Measurements from ENCODE around the gene PPP1R37.

Gene PPP1R37

GRCh38 chr19:45147835-45148676, 55.1 kb downstream of the PPP1R37 start:
- Histone ChIP-seq H3K18ac (ENCODE audit: low read length) (no peak overlapping the region), H3K9ac (ENCODE audit: low read length) (no peak overlapping the region), H3K79me2 (ENCODE audit: control insufficient read depth, insufficient read depth, low read length) (no peaks in the 10 kb centered on the region), H3K56ac (ENCODE audit: low read length) (no peak overlapping the region), H2BK5ac (ENCODE audit: low read length) (no peak overlapping the region), H3K4me3 (ENCODE audit: low read length) (no peak overlapping the region), H3K36me3 (ENCODE audit: control insufficient read depth, insufficient read depth, low read length) (peaks cover under 1% of the 10 kb centered on the region), H2BK15ac (replicated peaks; ENCODE audit: low read depth) (no peak overlapping the region), H3K79me1 (ENCODE audit: low read length) (no peaks in the 10 kb centered on the region), H4K5ac (ENCODE audit: low read length) (no peak overlapping the region), H2BK120ac (ENCODE audit: low read depth, low read length) (no peak overlapping the region), H3K27me3 (ENCODE audit: insufficient read depth, low read length, poor library complexity) (no peaks in the 10 kb centered on the region), H3K4me2 (ENCODE audit: low read length) (no peak overlapping the region), H2AK5ac (ENCODE audit: low read length) (no peak overlapping the region), H4K8ac (ENCODE audit: low read depth, low read length) (no peak overlapping the region), H3K23ac (ENCODE audit: low read length) (no peak overlapping the region), H3K4ac (ENCODE audit: low read depth, low read length) (no peak overlapping the region), H3K4me1 (ENCODE audit: control insufficient read depth, low read depth, low read length) (no peaks in the 10 kb centered on the region), H3K27ac (ENCODE audit: low read depth, low read length) (no peak overlapping the region)
- DNase-seq, result peak; percentile 63
- WGBS (ENCODE audit: extremely low coverage, insufficient coverage, low lambda C conversion rate), result no CpG with 5 or more reads among the region's 18 CpGs

GRCh38 chr19:45149129-45149528, 56.1 kb downstream of the PPP1R37 start:
- Histone ChIP-seq H3K36me3 (ENCODE audit: control insufficient read depth, insufficient read depth, low read length) (no peaks in the 10 kb centered on the region), H3K27me3 (ENCODE audit: insufficient read depth, low read length, poor library complexity) (peaks cover 5% of the 10 kb centered on the region), H3K9ac (ENCODE audit: low read length) (no peak overlapping the region), H3K27ac (ENCODE audit: low read depth, low read length) (no peak overlapping the region), H3K23ac (ENCODE audit: low read length) (no peak overlapping the region), H3K4me3 (ENCODE audit: low read length) (no peak overlapping the region), H4K8ac (ENCODE audit: low read depth, low read length) (no peak overlapping the region), H2BK120ac (ENCODE audit: low read depth, low read length) (no peak overlapping the region), H3K4ac (ENCODE audit: low read depth, low read length) (no peak overlapping the region), H3K4me2 (ENCODE audit: low read length) (no peak overlapping the region), H4K5ac (ENCODE audit: low read length) (no peak overlapping the region), H3K4me1 (ENCODE audit: control insufficient read depth, low read depth, low read length) (no peaks in the 10 kb centered on the region), H2AK5ac (ENCODE audit: low read length) (no peak overlapping the region), H3K79me2 (ENCODE audit: control insufficient read depth, insufficient read depth, low read length) (no peaks in the 10 kb centered on the region), H2BK15ac (replicated peaks; ENCODE audit: low read depth) (no peak overlapping the region), H3K18ac (ENCODE audit: low read length) (no peak overlapping the region), H2BK5ac (ENCODE audit: low read length) (no peak overlapping the region), H3K56ac (ENCODE audit: low read length) (no peak overlapping the region), H3K79me1 (ENCODE audit: low read length) (no peaks in the 10 kb centered on the region)
- no CpG with 5 or more reads among the region's 9 CpGs for WGBS (ENCODE audit: extremely low coverage, insufficient coverage, low lambda C conversion rate)
- no peak for DNase-seq

- H2BK15ac ChIP-seq (replicated peaks; ENCODE audit: low read depth), result no peak overlapping the region
- H4K5ac ChIP-seq (ENCODE audit: low read length), result no peak overlapping the region
- DNase-seq, result no peak
- H3K18ac ChIP-seq (ENCODE audit: low read length), result no peak overlapping the region
- H3K79me1 ChIP-seq (ENCODE audit: low read length), result no peaks in the 10 kb centered on the region
- no peak overlapping the region for H2BK120ac ChIP-seq (ENCODE audit: low read depth, low read length)
- H2AK5ac ChIP-seq (ENCODE audit: low read length), result no peak overlapping the region
- no peak overlapping the region for H3K4ac ChIP-seq (ENCODE audit: low read depth, low read length)
- no peak overlapping the region for H3K4me2 ChIP-seq (ENCODE audit: low read length)
- H3K56ac ChIP-seq (ENCODE audit: low read length), result no peak overlapping the region
- H3K27ac ChIP-seq (ENCODE audit: low read depth, low read length), result no peak overlapping the region
- no peaks in the 10 kb centered on the region for H3K36me3 ChIP-seq (ENCODE audit: control insufficient read depth, insufficient read depth, low read length)
- no peak overlapping the region for H3K23ac ChIP-seq (ENCODE audit: low read length)
- no peaks in the 10 kb centered on the region for H3K79me2 ChIP-seq (ENCODE audit: control insufficient read depth, insufficient read depth, low read length)
- no peaks in the 10 kb centered on the region for H3K4me1 ChIP-seq (ENCODE audit: control insufficient read depth, low read depth, low read length)
- peaks cover 5% of the 10 kb centered on the region for H3K27me3 ChIP-seq (ENCODE audit: insufficient read depth, low read length, poor library complexity)
- H4K8ac ChIP-seq (ENCODE audit: low read depth, low read length), result no peak overlapping the region
- H3K4me3 ChIP-seq (ENCODE audit: low read length), result no peak overlapping the region
- no CpG with 5 or more reads among the region's 4 CpGs for WGBS (ENCODE audit: extremely low coverage, insufficient coverage, low lambda C conversion rate)
- H2BK5ac ChIP-seq (ENCODE audit: low read length), result no peak overlapping the region
- H3K9ac ChIP-seq (ENCODE audit: low read length), result no peak overlapping the region
Observed at GRCh38 chr19:45150180-45150579, 57.2 kb downstream of the PPP1R37 start.

DNA sequence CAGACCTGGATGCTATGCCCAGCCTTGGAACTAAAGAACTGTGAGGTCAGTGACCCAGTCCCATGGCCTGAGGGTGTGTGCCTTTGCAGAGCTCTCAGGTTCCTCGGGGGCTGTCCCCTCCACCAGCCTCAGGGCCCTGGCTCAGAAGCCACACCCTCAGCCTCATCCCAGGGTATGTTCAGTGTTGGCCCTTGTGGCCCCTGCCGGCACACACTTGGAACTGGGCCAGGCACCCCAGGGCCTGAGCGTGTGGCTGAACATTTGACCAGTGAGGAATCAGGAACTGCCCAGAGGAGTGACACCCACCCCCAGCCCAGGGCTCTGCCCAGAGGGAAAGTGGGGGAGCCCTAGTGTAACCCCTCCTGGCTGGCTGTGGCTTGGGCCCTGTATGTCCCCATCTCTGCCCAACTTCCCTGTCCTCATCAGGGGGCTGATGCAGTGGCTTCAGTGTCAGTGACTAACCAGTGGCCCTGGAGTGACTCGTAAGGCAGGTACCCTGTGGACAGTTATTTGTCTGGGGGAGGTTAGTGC, 57.8 kb downstream of the PPP1R37 start:
- no CpG with 5 or more reads among the region's 4 CpGs for WGBS (ENCODE audit: extremely low coverage, insufficient coverage, low lambda C conversion rate)
- H3K27me3 ChIP-seq (ENCODE audit: insufficient read depth, low read length, poor library complexity), result peaks cover 5% of the 10 kb centered on the region
- H4K8ac ChIP-seq (ENCODE audit: low read depth, low read length), result no peak overlapping the region
- no peak overlapping the region for H3K27ac ChIP-seq (ENCODE audit: low read depth, low read length)
- H3K56ac ChIP-seq (ENCODE audit: low read length), result no peak overlapping the region
- no peaks in the 10 kb centered on the region for H3K36me3 ChIP-seq (ENCODE audit: control insufficient read depth, insufficient read depth, low read length)
- H2AK5ac ChIP-seq (ENCODE audit: low read length), result no peak overlapping the region
- H2BK15ac ChIP-seq (replicated peaks; ENCODE audit: low read depth), result no peak overlapping the region
- no peak overlapping the region for H3K9ac ChIP-seq (ENCODE audit: low read length)
- no peaks in the 10 kb centered on the region for H3K4me1 ChIP-seq (ENCODE audit: control insufficient read depth, low read depth, low read length)
- H2BK120ac ChIP-seq (ENCODE audit: low read depth, low read length), result no peak overlapping the region
- no peak for DNase-seq
- no peak overlapping the region for H4K5ac ChIP-seq (ENCODE audit: low read length)
- H3K23ac ChIP-seq (ENCODE audit: low read length), result no peak overlapping the region
- H3K79me1 ChIP-seq (ENCODE audit: low read length), result no peaks in the 10 kb centered on the region
- no peak overlapping the region for H3K4ac ChIP-seq (ENCODE audit: low read depth, low read length)
- H3K79me2 ChIP-seq (ENCODE audit: control insufficient read depth, insufficient read depth, low read length), result no peaks in the 10 kb centered on the region
- H3K4me2 ChIP-seq (ENCODE audit: low read length), result no peak overlapping the region
- no peak overlapping the region for H2BK5ac ChIP-seq (ENCODE audit: low read length)
- H3K4me3 ChIP-seq (ENCODE audit: low read length), result no peak overlapping the region
- H3K18ac ChIP-seq (ENCODE audit: low read length), result no peak overlapping the region

DNA sequence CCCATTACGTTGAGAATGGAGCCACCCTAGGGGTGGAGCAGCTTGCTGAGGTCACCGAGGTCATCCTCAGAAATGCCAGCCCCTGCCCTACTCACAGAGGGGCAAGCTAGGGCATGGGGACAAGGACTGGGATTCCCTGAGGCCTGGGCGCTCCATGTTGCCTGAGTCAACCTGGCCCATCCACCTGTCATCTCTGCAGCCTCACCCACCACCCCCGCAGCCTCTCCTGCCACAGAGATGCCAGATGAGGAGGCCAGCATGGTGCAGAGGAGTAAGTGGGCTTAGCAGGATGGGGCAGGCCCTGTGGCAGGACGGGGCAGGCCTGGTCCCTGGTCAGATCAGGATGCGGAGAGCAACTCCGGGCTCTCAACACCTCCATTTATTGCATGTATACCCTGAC, 58.3 kb downstream of the PPP1R37 start:
- no peak overlapping the region for H3K56ac ChIP-seq (ENCODE audit: low read length)
- H3K23ac ChIP-seq (ENCODE audit: low read length), result no peak overlapping the region
- no peaks in the 10 kb centered on the region for H3K36me3 ChIP-seq (ENCODE audit: control insufficient read depth, insufficient read depth, low read length)
- no peak overlapping the region for H4K8ac ChIP-seq (ENCODE audit: low read depth, low read length)
- no peak overlapping the region for H4K5ac ChIP-seq (ENCODE audit: low read length)
- H3K79me2 ChIP-seq (ENCODE audit: control insufficient read depth, insufficient read depth, low read length), result no peaks in the 10 kb centered on the region
- no peak overlapping the region for H3K4me2 ChIP-seq (ENCODE audit: low read length)
- H2BK5ac ChIP-seq (ENCODE audit: low read length), result no peak overlapping the region
- H3K4ac ChIP-seq (ENCODE audit: low read depth, low read length), result no peak overlapping the region
- H2BK120ac ChIP-seq (ENCODE audit: low read depth, low read length), result no peak overlapping the region
- H3K27ac ChIP-seq (ENCODE audit: low read depth, low read length), result no peak overlapping the region
- H2AK5ac ChIP-seq (ENCODE audit: low read length), result no peak overlapping the region
- no peak for DNase-seq
- H3K27me3 ChIP-seq (ENCODE audit: insufficient read depth, low read length, poor library complexity), result peaks cover 5% of the 10 kb centered on the region
- no peak overlapping the region for H2BK15ac ChIP-seq (replicated peaks; ENCODE audit: low read depth)
- no CpG with 5 or more reads among the region's 7 CpGs for WGBS (ENCODE audit: extremely low coverage, insufficient coverage, low lambda C conversion rate)
- no peaks in the 10 kb centered on the region for H3K79me1 ChIP-seq (ENCODE audit: low read length)
- H3K4me3 ChIP-seq (ENCODE audit: low read length), result no peak overlapping the region
- no peak overlapping the region for H3K9ac ChIP-seq (ENCODE audit: low read length)
- no peak overlapping the region for H3K18ac ChIP-seq (ENCODE audit: low read length)
- no peaks in the 10 kb centered on the region for H3K4me1 ChIP-seq (ENCODE audit: control insufficient read depth, low read depth, low read length)
